Lower lobe of right lung (tissue), 2 donors: ENCODE results near the gene MYO15B. TPM values are rescaled to one million over a fixed set of nuclear protein-coding genes. Genes with fewer than 3 reads are reported as not detected.

ENCODE experiments used
- ATAC-seq, 2 donors: fragments of 200-7000 bp; cut with Tn5 transposase; one replicate each; pipeline ENCODE4 v1.9.1; 2020 to 2022; ENCODE audit warnings: mild to moderate bottlenecking in 2 of 2, moderate library complexity in 2 of 2
- DNase-seq: peaks from one replicate; pipeline ENCODE4 v3.0.0-alpha.2; 2020
- H3K27ac ChIP-seq: fragments of 200-600 bp; one replicate; pipeline ENCODE4 v1.8.0; 2022
- H3K27me3 ChIP-seq: fragments of 200-600 bp; one replicate; pipeline ENCODE4 v1.8.0; 2022; ENCODE audit warnings: low read depth
- H3K36me3 ChIP-seq: fragments of 200-600 bp; one replicate; pipeline ENCODE4 v1.8.0; 2022; ENCODE audit warnings: mild to moderate bottlenecking
- H3K4me1 ChIP-seq: fragments of 200-600 bp; one replicate; pipeline ENCODE4 v1.8.0; 2022
- H3K4me3 ChIP-seq: fragments of 200-600 bp; one replicate; pipeline ENCODE4 v1.8.0; 2022; ENCODE audit warnings: mild to moderate bottlenecking
- H3K9me3 ChIP-seq: fragments of 200-600 bp; one replicate; pipeline ENCODE4 v1.8.0; 2022
- CTCF ChIP-seq: fragments of 200-600 bp; IDR thresholded peaks from one replicate; pipeline ENCODE4 v1.8.0; 2022; ENCODE audit warnings: antibody characterized with exemption, mild to moderate bottlenecking
- intact Hi-C: fragments of 100-400 bp; cut with DNase I; formaldehyde crosslinking; loops from one replicate; pipeline ENCODE4 v1.11.0; 2022
- total RNA-seq: library from RNA; stranded (reverse); fragmentation: NEBNext Ultra II Directional; extraction: Animal tissue kit (Norgen Biotek cat#: 25700); gene quantifications from one replicate; pipeline ENCODE4 v1.2.1, GENCODE V29; 2021
- donor health status: DM: no; HTN: yes; CAD: no; lungs with severe emphysema.

Gene MYO15B
- total RNA-seq, 1 donor from 2014 or later, result 181 TPM

GRCh38 chr17:75625813-75626486 lies 38.4 kb downstream of the MYO15B start:
- no peak overlapping the region for H3K27ac ChIP-seq
- H3K4me1 ChIP-seq, result no peaks in the 10 kb centered on the region
- peak; percentile 24 to 25 for ATAC-seq
- no peaks in the 10 kb centered on the region for H3K27me3 ChIP-seq
- no peak overlapping the region for H3K4me3 ChIP-seq
- intact Hi-C loops, result no loop called here
- H3K9me3 ChIP-seq, result no peaks in the 10 kb centered on the region
- no peak for DNase-seq
- peak; percentile 30 for TF ChIP-seq CTCF
- peaks cover 75% of the 10 kb centered on the region for H3K36me3 ChIP-seq

- DNase-seq (no peak), ATAC-seq (no peak)
- Histone ChIP-seq H3K36me3 (peaks cover 72% of the 10 kb centered on the region), H3K4me1 (no peaks in the 10 kb centered on the region), H3K9me3 (no peaks in the 10 kb centered on the region), H3K27me3 (no peaks in the 10 kb centered on the region), H3K4me3 (no peak overlapping the region), H3K27ac (no peak overlapping the region)
- intact Hi-C loops, result no loop called here
- no peak for TF ChIP-seq CTCF
Observed at GRCh38 chr17:75626496-75627038, 39.0 kb downstream of the MYO15B start.

- no peak for DNase-seq
- no peak for TF ChIP-seq CTCF
- peaks cover 67% of the 10 kb centered on the region for H3K36me3 ChIP-seq
Observed at GRCh38 chr17:75627094-75627493, 39.5 kb downstream of the MYO15B start.

GRCh38 chr17:75628425-75628824 lies 40.8 kb downstream of the MYO15B start:
- no peak for TF ChIP-seq CTCF
- H3K36me3 ChIP-seq, result peaks cover 60% of the 10 kb centered on the region
- no peak for ATAC-seq
- H3K9me3 ChIP-seq, result no peaks in the 10 kb centered on the region
- DNase-seq, result peak; percentile 32
- peaks cover 10% of the 10 kb centered on the region for H3K4me1 ChIP-seq
- no peak overlapping the region for H3K27ac ChIP-seq
- H3K4me3 ChIP-seq, result no peak overlapping the region
- H3K27me3 ChIP-seq, result no peaks in the 10 kb centered on the region
- intact Hi-C loops, result no loop called here

More at GRCh38 chr17:75627094-75627493, 39.5 kb downstream of the MYO15B start:
- Histone ChIP-seq H3K4me3 (no peak overlapping the region), H3K27ac (no peak overlapping the region), H3K27me3 (no peaks in the 10 kb centered on the region), H3K4me1 (no peaks in the 10 kb centered on the region), H3K9me3 (no peaks in the 10 kb centered on the region)
- intact Hi-C loops, result no loop called here
- no peak for ATAC-seq

- peaks cover 53% of the 10 kb centered on the region for H3K36me3 ChIP-seq
- no peak overlapping the region for H3K4me3 ChIP-seq
- ATAC-seq, result no peak
- no peaks in the 10 kb centered on the region for H3K27me3 ChIP-seq
- H3K4me1 ChIP-seq, result peaks cover 17% of the 10 kb centered on the region
- no peaks in the 10 kb centered on the region for H3K9me3 ChIP-seq
- intact Hi-C loops, result no loop called here
- no peak overlapping the region for H3K27ac ChIP-seq
- peak; percentile 31 for DNase-seq
- no peak for TF ChIP-seq CTCF
Observed at GRCh38 chr17:75629157-75629556, 41.6 kb downstream of the MYO15B start.
